ENCODE data around the gene BCAS3. TPM values are rescaled to one million over a fixed set of nuclear protein-coding genes. Genes with fewer than 3 reads are reported as not detected.

Gene BCAS3
- total RNA-seq, 1 experiment from 2014 or later, result 26.3 TPM

DNA sequence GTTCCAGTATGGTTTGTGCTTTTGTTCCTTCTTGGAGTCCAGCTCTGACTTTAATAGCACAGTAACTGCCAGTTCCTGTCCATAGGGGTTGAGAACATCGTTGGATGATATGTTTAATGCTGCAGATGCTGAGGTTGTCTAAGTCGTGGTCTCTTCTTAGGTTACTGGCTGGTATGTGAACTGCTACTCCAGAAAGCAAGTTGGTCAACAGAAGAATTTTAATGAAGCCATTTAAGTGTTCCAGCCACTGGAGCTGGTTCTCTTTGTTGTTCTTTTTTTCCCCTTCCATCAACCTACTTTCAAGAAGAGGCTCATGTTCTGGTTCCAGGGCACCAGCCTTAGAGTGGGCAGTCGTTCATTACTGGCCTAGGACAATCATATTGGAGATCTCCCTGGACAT lies 581.7 kb downstream of the BCAS3 start:
- no peaks in the 10 kb centered on the region for H3K79me2 ChIP-seq (ENCODE audit: insufficient read depth, low read length)
- H3K9ac ChIP-seq (ENCODE audit: low read length), result no peak overlapping the region
- H3K4me1 ChIP-seq (ENCODE audit: control insufficient read depth in 1 of 2, insufficient read depth in 2 of 2, low read length in 2 of 2), result no peaks in the 10 kb centered on the region
- RAD21 ChIA-PET (ENCODE audit: low non-redundant PET in 1 of 2, low total read pairs in 2 of 2, uncharacterized antibody in 2 of 2, unreplicated experiment in 2 of 2), result no interaction called here
- peaks cover 7% of the 10 kb centered on the region; the same call in 1 of the 2 replicates for H3K27me3 ChIP-seq (ENCODE audit: insufficient read depth, low read length)
- CTCF ChIA-PET, result no interaction called here
- no peak overlapping the region for H3K4me2 ChIP-seq (ENCODE audit: low read length)
- H2AFZ ChIP-seq (ENCODE audit: low read depth, low read length, poor library complexity, severe bottlenecking), result no peak overlapping the region
- no peak overlapping the region for H3K4me3 ChIP-seq (replicated peaks in 1 of 2; ENCODE audit: low read depth in 1 of 2, low read length in 2 of 2)
- TF ChIP-seq EZH2 (IDR thresholded peaks at IDR 0.05) (no peak), JUND (IDR thresholded peaks at IDR 0.05) (no peak), ZFX (IDR thresholded peaks at IDR 0.05) (no peak), RAD21 (IDR thresholded peaks at IDR 0.05; ENCODE audit: low read depth) (no peak), SIN3A (IDR thresholded peaks at IDR 0.05; ENCODE audit: low read depth) (no peak)
- TF ChIP-seq, protein P1, sequence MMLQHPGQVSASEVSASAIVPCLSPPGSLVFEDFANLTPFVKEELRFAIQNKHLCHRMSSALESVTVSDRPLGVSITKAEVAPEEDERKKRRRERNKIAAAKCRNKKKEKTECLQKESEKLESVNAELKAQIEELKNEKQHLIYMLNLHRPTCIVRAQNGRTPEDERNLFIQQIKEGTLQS (IDR thresholded peaks at IDR 0.05), result no peak
- H3K27ac ChIP-seq (ENCODE audit: low read depth, low read length), result no peak overlapping the region
- POLR2A ChIA-PET, result no interaction called here
- no peaks in the 10 kb centered on the region for H3K9me2 ChIP-seq (ENCODE audit: insufficient read depth)
- no TSS peak for BruUV-seq (replicated peaks)
- H3K36me3 ChIP-seq (ENCODE audit: control insufficient read depth in 1 of 2, insufficient read depth in 2 of 2, low read length in 2 of 2), result no peaks in the 10 kb centered on the region
- DNase-seq (ENCODE audit: low read depth, low spot score) (no peak), ATAC-seq (no peak)
- H4K20me1 ChIP-seq (ENCODE audit: insufficient read depth), result no peaks in the 10 kb centered on the region
- intact Hi-C loops (cut with micrococcal nuclease), result no loop called here
- no peaks in the 10 kb centered on the region for H3K9me3 ChIP-seq (ENCODE audit: control insufficient read depth in 1 of 2, insufficient read depth in 1 of 2, low read depth in 1 of 2, low read length in 2 of 2)

DNA sequence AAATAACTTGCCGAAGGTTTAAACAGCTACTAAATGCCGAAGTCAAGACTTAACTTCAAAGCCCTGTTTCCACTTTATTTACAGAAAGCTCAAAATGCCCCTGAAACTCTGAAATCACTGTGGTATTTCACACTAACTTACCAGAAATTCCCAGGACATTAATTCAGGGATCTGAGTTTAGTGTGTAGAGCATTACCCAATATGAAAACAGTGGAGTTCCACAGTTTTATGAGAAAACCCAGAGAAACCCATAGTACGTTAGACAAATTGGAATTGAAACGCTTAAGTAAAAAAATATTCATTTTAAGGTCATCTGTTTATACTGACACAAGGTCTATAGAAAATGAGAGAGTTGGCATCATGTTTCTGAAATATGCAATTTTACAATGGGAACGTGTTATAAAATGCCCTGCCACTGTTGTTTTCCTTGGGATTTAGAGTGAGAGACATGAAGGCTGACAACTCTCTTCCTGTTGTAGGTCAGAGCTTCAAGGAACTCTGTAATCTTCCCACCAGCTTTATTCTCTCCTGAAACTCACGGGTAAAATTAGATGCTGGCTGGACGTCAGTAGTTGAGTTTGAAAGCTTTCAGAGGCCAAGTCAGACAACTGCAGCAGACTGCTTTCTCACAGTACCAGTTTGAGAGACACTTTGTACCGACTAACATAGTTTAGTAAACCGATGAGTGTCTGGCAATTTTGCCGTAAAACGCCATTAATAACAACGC lies 582.6 kb downstream of the BCAS3 start:
- RAD21 ChIA-PET (ENCODE audit: low non-redundant PET in 1 of 2, low total read pairs in 2 of 2, uncharacterized antibody in 2 of 2, unreplicated experiment in 2 of 2), result no interaction called here
- no peaks in the 10 kb centered on the region for H3K9me2 ChIP-seq (ENCODE audit: insufficient read depth)
- DNase-seq (ENCODE audit: low read depth, low spot score) (no peak), ATAC-seq (no peak)
- no peak overlapping the region for H3K4me2 ChIP-seq (ENCODE audit: low read length)
- H3K79me2 ChIP-seq (ENCODE audit: insufficient read depth, low read length), result no peaks in the 10 kb centered on the region
- peaks cover 0 to under 1% of the 10 kb centered on the region in 2 experiments; a peak in 1 of 4 replicates for H3K4me1 ChIP-seq (ENCODE audit: control insufficient read depth in 1 of 2, insufficient read depth in 2 of 2, low read length in 2 of 2)
- H3K27me3 ChIP-seq (ENCODE audit: insufficient read depth, low read length), result peaks cover 7% of the 10 kb centered on the region; the same call in 1 of the 2 replicates
- no TSS peak for BruUV-seq (replicated peaks)
- no peak overlapping the region for H3K9ac ChIP-seq (ENCODE audit: low read length)
- H3K9me3 ChIP-seq (ENCODE audit: control insufficient read depth in 1 of 2, insufficient read depth in 1 of 2, low read depth in 1 of 2, low read length in 2 of 2), result no peaks in the 10 kb centered on the region
- no peaks in the 10 kb centered on the region for H3K36me3 ChIP-seq (ENCODE audit: control insufficient read depth in 1 of 2, insufficient read depth in 2 of 2, low read length in 2 of 2)
- H2AFZ ChIP-seq (ENCODE audit: low read depth, low read length, poor library complexity, severe bottlenecking), result no peak overlapping the region
- no peak overlapping the region for H3K27ac ChIP-seq (ENCODE audit: low read depth, low read length)
- intact Hi-C loops (cut with micrococcal nuclease), result no loop called here
- TF ChIP-seq ZFX (IDR thresholded peaks at IDR 0.05) (no peak), EGR1 (IDR thresholded peaks at IDR 0.05; ENCODE audit: low read depth) (no peak), EZH2phosphoT487 (IDR thresholded peaks at IDR 0.05; ENCODE audit: borderline replicate concordance) (no peak)
- TF ChIP-seq, protein P2, sequence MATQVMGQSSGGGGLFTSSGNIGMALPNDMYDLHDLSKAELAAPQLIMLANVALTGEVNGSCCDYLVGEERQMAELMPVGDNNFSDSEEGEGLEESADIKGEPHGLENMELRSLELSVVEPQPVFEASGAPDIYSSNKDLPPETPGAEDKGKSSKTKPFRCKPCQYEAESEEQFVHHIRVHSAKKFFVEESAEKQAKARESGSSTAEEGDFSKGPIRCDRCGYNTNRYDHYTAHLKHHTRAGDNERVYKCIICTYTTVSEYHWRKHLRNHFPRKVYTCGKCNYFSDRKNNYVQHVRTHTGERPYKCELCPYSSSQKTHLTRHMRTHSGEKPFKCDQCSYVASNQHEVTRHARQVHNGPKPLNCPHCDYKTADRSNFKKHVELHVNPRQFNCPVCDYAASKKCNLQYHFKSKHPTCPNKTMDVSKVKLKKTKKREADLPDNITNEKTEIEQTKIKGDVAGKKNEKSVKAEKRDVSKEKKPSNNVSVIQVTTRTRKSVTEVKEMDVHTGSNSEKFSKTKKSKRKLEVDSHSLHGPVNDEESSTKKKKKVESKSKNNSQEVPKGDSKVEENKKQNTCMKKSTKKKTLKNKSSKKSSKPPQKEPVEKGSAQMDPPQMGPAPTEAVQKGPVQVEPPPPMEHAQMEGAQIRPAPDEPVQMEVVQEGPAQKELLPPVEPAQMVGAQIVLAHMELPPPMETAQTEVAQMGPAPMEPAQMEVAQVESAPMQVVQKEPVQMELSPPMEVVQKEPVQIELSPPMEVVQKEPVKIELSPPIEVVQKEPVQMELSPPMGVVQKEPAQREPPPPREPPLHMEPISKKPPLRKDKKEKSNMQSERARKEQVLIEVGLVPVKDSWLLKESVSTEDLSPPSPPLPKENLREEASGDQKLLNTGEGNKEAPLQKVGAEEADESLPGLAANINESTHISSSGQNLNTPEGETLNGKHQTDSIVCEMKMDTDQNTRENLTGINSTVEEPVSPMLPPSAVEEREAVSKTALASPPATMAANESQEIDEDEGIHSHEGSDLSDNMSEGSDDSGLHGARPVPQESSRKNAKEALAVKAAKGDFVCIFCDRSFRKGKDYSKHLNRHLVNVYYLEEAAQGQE (IDR thresholded peaks at IDR 0.05; ENCODE audit: low read depth), result no peak
- POLR2A ChIA-PET, result no interaction called here
- no peaks in the 10 kb centered on the region for H4K20me1 ChIP-seq (ENCODE audit: insufficient read depth)
- CTCF ChIA-PET, result no interaction called here
- H3K4me3 ChIP-seq (replicated peaks in 1 of 2; ENCODE audit: low read depth in 1 of 2, low read length in 2 of 2), result no peak overlapping the region

Data from HCT116 (cell line).